SK-N-SH (cell line): ENCODE measurements around the gene KCTD17. TPM values are rescaled to one million over a fixed set of nuclear protein-coding genes. Genes with fewer than 3 reads are reported as not detected.

Experiments used
- CTCF ChIA-PET: fragments of 300-600, 350-600 bp; formaldehyde crosslinking; extraction: SDS; loops from one replicate; lab custom pipeline; 2021; lab: Yijun Ruan, JAX
- POLR2A ChIA-PET: fragments of 350-600 bp; sonication (Branson Sonifier 250); formaldehyde crosslinking; extraction: SDS; loops from one replicate; lab custom pipeline; 2020; ENCODE audit warnings: antibody characterized with exemption, inconsistent platforms; lab: Yijun Ruan, JAX
- DNase-seq: peaks from one replicate; pipeline ENCODE4 v3.0.0; 2012
- H2AFZ ChIP-seq: fragments of 200-600 bp; sonication (generic); 2 replicates; pipeline ENCODE4 v1.8.1; 2016; ENCODE audit warnings: antibody characterized with exemption, mild to moderate bottlenecking, low read depth
- H3F3A ChIP-seq: fragments of 200-600 bp; sonication (generic); replicated peaks from 2 replicates; pipeline ENCODE3; 2016; ENCODE audit warnings: antibody characterized with exemption, mild to moderate bottlenecking; ENCODE audit not compliant: insufficient read depth
- H3K27ac ChIP-seq, 2 experiments: fragments of 200-500 bp in 1 of 2; fragments of 200-600 bp in 1 of 2; sonication (Bioruptor generic) in 1 of 2; sonication (generic), shearing (Covaris generic) in 1 of 2; 2 replicates each; pipeline versions ENCODE4 v1.5.1 to v1.6.1; 2014 to 2016; ENCODE audit warnings: low read depth in 2 of 2, inconsistent platforms in 1 of 2, low read length in 1 of 2, mild to moderate bottlenecking in 1 of 2, mixed read lengths in 1 of 2
- H3K27me3 ChIP-seq: fragments of 200-600 bp; sonication (generic), shearing (Covaris generic); 2 replicates; pipeline ENCODE4 v1.6.1; 2016; ENCODE audit warnings: mixed run types; ENCODE audit not compliant: insufficient read depth
- H3K36me3 ChIP-seq, 2 experiments: fragments of 200-500 bp in 1 of 2; fragments of 200-600 bp in 1 of 2; sonication (Bioruptor generic) in 1 of 2; sonication (generic) in 1 of 2; replicated peaks in 1 of 2; 2 replicates each; pipeline versions ENCODE3 to v1.5.1; 2014 to 2016; ENCODE audit warnings: low read length in 1 of 2, mild to moderate bottlenecking in 1 of 2; ENCODE audit not compliant: insufficient read depth in 2 of 2, control insufficient read depth in 1 of 2
- H3K4me1 ChIP-seq, 2 experiments: fragments of 200-500 bp in 1 of 2; fragments of 200-600 bp in 1 of 2; sonication (Bioruptor generic) in 1 of 2; sonication (generic), shearing (Covaris generic) in 1 of 2; 2 replicates each; pipeline versions ENCODE4 v1.5.1 to v1.6.1; 2014 to 2016; ENCODE audit warnings: low read depth in 1 of 2, low read length in 1 of 2, mixed run types in 1 of 2; ENCODE audit not compliant: insufficient read depth in 2 of 2, control insufficient read depth in 1 of 2
- H3K4me2 ChIP-seq: fragments of 200-600 bp; sonication (generic), shearing (Covaris generic); 2 replicates; pipeline ENCODE4 v1.6.1; 2017; ENCODE audit warnings: mixed run types
- H3K4me3 ChIP-seq, 2 experiments: fragments of 200-500 bp in 1 of 2; fragments of 200-600 bp in 1 of 2; sonication (Bioruptor generic) in 1 of 2; sonication (generic), shearing (Covaris generic) in 1 of 2; 2 replicates each; pipeline versions ENCODE4 v1.5.1 to v1.8.1; 2014 to 2016; ENCODE audit warnings: low read depth in 2 of 2, inconsistent platforms in 1 of 2, low read length in 1 of 2, mild to moderate bottlenecking in 1 of 2, mixed read lengths in 1 of 2, moderate library complexity in 1 of 2
- H3K79me2 ChIP-seq: fragments of 200-600 bp; sonication (generic); 2 replicates; pipeline ENCODE4 v1.8.1; 2017; ENCODE audit warnings: mild to moderate bottlenecking; ENCODE audit not compliant: insufficient read depth
- H3K9ac ChIP-seq: fragments of 200-600 bp; sonication (generic); 2 replicates; pipeline ENCODE4 v1.6.1; 2017; ENCODE audit warnings: mixed run types
- H3K9me2 ChIP-seq: fragments of 200-600 bp; sonication (generic); 2 replicates; pipeline ENCODE4 v1.6.1; 2017; ENCODE audit warnings: mixed run types
- H3K9me3 ChIP-seq: fragments of 200-600 bp; sonication (generic); 2 replicates; pipeline ENCODE4 v1.6.1; 2017; ENCODE audit warnings: mixed run types, mild to moderate bottlenecking, moderate library complexity
- H4K20me1 ChIP-seq: fragments of 200-600 bp; sonication (generic); 2 replicates; pipeline ENCODE4 v1.6.1; 2017; ENCODE audit warnings: mild to moderate bottlenecking, mixed run types; ENCODE audit not compliant: insufficient read depth
- ELF1 ChIP-seq: IDR thresholded peaks from 2 replicates; pipeline ENCODE4 v1.4.0; 2012
- EP300 ChIP-seq, 2 experiments: IDR thresholded peaks; 2 replicates each; pipeline versions ENCODE4 v1.4.0 to v1.6.1; 2012; ENCODE audit warnings: borderline replicate concordance in 1 of 2, low read depth in 1 of 2, low read length in 1 of 2
- FOXM1 ChIP-seq: IDR thresholded peaks from 2 replicates; pipeline ENCODE4 v1.4.0; 2012; ENCODE audit warnings: low read depth, mild to moderate bottlenecking
- GATA2 ChIP-seq: sonication (generic); formaldehyde crosslinking; IDR thresholded peaks from 2 replicates; pipeline ENCODE4 v1.5.0; 2020; ENCODE audit warnings: mild to moderate bottlenecking, missing genetic modification reagents
- MXI1 ChIP-seq: IDR thresholded peaks from 2 replicates; pipeline ENCODE4 v1.6.1; 2012; ENCODE audit warnings: mild to moderate bottlenecking, low read depth, low read length, improper control_type of control experiment
- NFIC ChIP-seq: IDR thresholded peaks from 2 replicates; pipeline ENCODE4 v1.4.0; 2012; ENCODE audit warnings: borderline replicate concordance
- POLR2AphosphoS5 ChIP-seq: IDR thresholded peaks from 2 replicates; pipeline ENCODE4 v1.6.1; 2012; ENCODE audit warnings: low read depth, low read length
- RCOR1 ChIP-seq: fragments of 150-350 bp; IDR thresholded peaks from 2 replicates; pipeline ENCODE4 v1.6.1; 2017; ENCODE audit warnings: antibody characterized with exemption, low read length
- RXRA ChIP-seq: IDR thresholded peaks from 2 replicates; pipeline ENCODE4 v1.4.0; 2012; ENCODE audit warnings: low read depth, mild to moderate bottlenecking, borderline replicate concordance
- SIN3A ChIP-seq: IDR thresholded peaks from 2 replicates; pipeline ENCODE4 v1.6.1; 2012; ENCODE audit warnings: low read depth, mild to moderate bottlenecking, low read length, moderate library complexity, borderline replicate concordance
- TAF1 ChIP-seq: IDR thresholded peaks from 2 replicates; pipeline ENCODE4 v1.6.1; 2012; ENCODE audit warnings: low read depth, mild to moderate bottlenecking, low read length, moderate library complexity, borderline replicate concordance
- TEAD4 ChIP-seq: IDR thresholded peaks from 2 replicates; pipeline ENCODE4 v1.4.0; 2012; ENCODE audit warnings: mild to moderate bottlenecking, borderline replicate concordance; ENCODE audit not compliant: insufficient read depth
- YY1 ChIP-seq: IDR thresholded peaks from 2 replicates; pipeline ENCODE4 v1.4.0; 2012; ENCODE audit warnings: low read depth, mild to moderate bottlenecking
- WGBS: methylation state at CpG from one replicate; pipeline ENCODE4 v1.1.6; 2017; ENCODE audit warnings: low lambda C conversion rate; 5-methylcytosine and 5-hydroxymethylcytosine counted together
- polyA plus RNA-seq, 3 experiments: library from polyadenylated mRNA; depleted of rRNA; stranded (reverse); fragments of >200 nt; gene quantifications; 2 replicates each; pipeline ENCODE4 v1.2.3, GENCODE V29; 2012
- TF ChIP-seq, protein P1 (sequence below): fragments of 150-350 bp; IDR thresholded peaks from 2 replicates; pipeline ENCODE4 v1.6.1; 2016; ENCODE audit warnings: mild to moderate bottlenecking, low read depth, low read length
- TF ChIP-seq, protein P2 (sequence below): IDR thresholded peaks from 2 replicates; pipeline ENCODE4 v1.4.0; 2012; ENCODE audit warnings: low read depth
- TF ChIP-seq, protein P3 (sequence below): fragments of 150-350 bp; IDR thresholded peaks from 2 replicates; pipeline ENCODE4 v1.6.1; 2017; ENCODE audit warnings: antibody characterized with exemption, low read length, low read depth, borderline replicate concordance

KCTD17 gene
- polyA plus RNA-seq, 1 of the 3 experiments (the other 2 are of a cell fraction): 57.8 TPM

DNA sequence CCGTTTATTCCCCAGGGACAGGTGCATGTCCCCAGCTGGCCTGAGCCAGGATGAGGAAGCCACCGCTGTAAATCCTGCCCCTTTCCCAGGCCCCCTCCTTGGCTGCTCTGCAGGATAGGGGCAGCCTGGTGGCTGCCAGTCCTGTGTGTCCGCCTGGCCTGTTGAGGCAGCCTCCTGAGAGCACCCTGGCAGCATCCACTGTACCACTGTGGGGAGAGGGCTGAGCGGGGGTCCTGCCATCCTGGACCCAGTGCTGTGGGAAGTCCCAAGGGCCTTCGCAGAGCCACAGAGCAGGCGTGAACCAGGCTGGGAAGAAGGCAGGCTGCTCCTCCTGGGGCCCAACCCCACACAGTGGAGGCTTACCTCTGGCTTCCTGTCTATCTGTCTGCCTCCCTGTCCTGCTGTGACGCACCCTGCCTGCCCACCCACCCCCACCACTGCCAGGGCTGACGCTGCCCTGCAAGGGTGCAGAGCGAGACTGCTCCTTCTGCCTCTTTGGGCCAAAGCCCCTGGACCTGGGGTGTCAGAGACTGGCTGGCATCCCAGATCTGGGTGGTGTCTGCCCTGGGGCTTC lies 8.4 kb downstream of the KCTD17 start:
- POLR2A ChIA-PET: no interaction called here
- 100% methylated on average over 1 of the region's 9 CpGs for WGBS
- no peak overlapping the region for H3K4me2 ChIP-seq

DNA sequence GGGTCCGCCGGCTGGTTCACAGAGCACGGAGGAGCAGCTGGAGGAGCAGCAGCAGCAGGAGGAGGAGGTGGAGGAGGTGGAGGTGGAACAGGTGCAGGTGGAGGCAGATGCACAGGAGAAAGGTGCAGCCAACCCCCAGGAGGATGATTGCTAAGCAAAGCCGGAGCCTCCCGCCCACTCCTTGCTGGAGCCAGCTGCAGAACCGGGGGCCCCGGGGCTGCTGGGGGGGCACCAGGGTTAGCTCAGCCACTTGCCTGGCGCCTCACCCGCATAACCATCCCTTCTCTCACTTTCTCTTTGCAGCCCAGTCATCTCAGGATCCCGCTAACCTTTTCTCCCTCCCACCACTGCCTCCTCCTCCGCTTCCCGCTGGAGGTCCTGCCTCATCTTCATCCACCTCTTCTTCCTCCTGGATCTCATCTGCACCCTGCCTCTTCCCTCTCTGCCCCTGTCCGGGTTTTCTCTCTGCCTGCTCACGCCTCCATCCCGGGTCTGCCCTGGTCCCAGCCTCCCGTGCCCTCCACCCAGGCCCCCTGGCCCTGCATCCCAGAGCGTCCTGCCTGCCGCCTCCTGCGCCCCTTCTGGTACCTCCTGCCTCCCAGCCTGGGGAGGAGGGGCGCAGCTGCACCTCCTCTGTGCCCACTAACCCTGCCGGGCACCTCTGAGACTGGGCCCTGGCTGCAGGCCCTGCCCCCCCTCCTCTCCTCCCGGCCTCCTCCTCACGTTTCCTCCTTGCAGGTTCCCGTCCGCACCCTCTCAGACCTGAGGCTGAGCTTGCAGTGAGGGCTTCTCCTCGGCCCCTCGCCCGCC lies 9.5 kb downstream of the KCTD17 start:
- Histone ChIP-seq H4K20me1 (no peaks in the 10 kb centered on the region), H2AFZ (no peak overlapping the region), H3K9me2 (no peaks in the 10 kb centered on the region), H3F3A (no peaks in the 10 kb centered on the region), H3K36me3 (peaks cover 0 to 37% of the 10 kb centered on the region in 2 experiments), H3K9ac (no peak overlapping the region), H3K9me3 (no peaks in the 10 kb centered on the region), H3K4me2 (no peak overlapping the region), H3K4me1 (no peaks in the 10 kb centered on the region), H3K4me3 (no peak overlapping the region), H3K27me3 (no peaks in the 10 kb centered on the region), H3K27ac (no peak overlapping the region), H3K79me2 (no peaks in the 10 kb centered on the region)
- POLR2A ChIA-PET: no interaction called here
- 91% methylated on average over 27 of the region's 28 CpGs for WGBS
- DNase-seq: no peak
- CTCF ChIA-PET: interaction anchor here (0.6 to 1.6 kb wide), 2 partner anchors 138 to 378 kb away, joined by 3 to 4 read pairs; no protein-coding TSS in a partner anchor
- TF ChIP-seq RCOR1 (no peak), TEAD4 (no peak), TAF1 (no peak), FOXM1 (no peak), NFIC (no peak), GATA2 (no peak), SIN3A (no peak), POLR2AphosphoS5 (no peak), RXRA (no peak), ELF1 (no peak), EP300 (IDR thresholded peaks at IDR 0.05; ENCODE audit: borderline replicate concordance in 1 of 2, low read depth in 1 of 2, low read length in 1 of 2) (no peak), YY1 (no peak), MXI1 (no peak)
- TF ChIP-seq, protein P1, sequence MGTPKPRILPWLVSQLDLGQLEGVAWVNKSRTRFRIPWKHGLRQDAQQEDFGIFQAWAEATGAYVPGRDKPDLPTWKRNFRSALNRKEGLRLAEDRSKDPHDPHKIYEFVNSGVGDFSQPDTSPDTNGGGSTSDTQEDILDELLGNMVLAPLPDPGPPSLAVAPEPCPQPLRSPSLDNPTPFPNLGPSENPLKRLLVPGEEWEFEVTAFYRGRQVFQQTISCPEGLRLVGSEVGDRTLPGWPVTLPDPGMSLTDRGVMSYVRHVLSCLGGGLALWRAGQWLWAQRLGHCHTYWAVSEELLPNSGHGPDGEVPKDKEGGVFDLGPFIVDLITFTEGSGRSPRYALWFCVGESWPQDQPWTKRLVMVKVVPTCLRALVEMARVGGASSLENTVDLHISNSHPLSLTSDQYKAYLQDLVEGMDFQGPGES: no peak
- TF ChIP-seq, protein P2, sequence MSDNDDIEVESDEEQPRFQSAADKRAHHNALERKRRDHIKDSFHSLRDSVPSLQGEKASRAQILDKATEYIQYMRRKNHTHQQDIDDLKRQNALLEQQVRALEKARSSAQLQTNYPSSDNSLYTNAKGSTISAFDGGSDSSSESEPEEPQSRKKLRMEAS: no peak
- TF ChIP-seq, protein P3, sequence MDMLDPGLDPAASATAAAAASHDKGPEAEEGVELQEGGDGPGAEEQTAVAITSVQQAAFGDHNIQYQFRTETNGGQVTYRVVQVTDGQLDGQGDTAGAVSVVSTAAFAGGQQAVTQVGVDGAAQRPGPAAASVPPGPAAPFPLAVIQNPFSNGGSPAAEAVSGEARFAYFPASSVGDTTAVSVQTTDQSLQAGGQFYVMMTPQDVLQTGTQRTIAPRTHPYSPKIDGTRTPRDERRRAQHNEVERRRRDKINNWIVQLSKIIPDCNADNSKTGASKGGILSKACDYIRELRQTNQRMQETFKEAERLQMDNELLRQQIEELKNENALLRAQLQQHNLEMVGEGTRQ: no peak
- TF ChIP-seq, all 33 proteins: peak for 0

More for the DNA sequence above, 8.4 kb downstream of the KCTD17 start:
- H2AFZ ChIP-seq: no peak overlapping the region
- H3K9me2 ChIP-seq: no peaks in the 10 kb centered on the region
- CTCF ChIA-PET: interaction anchor here (1.2 to 1.6 kb wide), 2 partner anchors 9 to 139 kb away, joined by 3 to 4 read pairs; no protein-coding TSS in a partner anchor
- no peaks in the 10 kb centered on the region for H3F3A ChIP-seq
- TF ChIP-seq, protein P2: no peak
- TF ChIP-seq YY1: no peak
- TF ChIP-seq ELF1: no peak
- no peak for TF ChIP-seq NFIC
- TF ChIP-seq RCOR1: no peak
- TF ChIP-seq POLR2AphosphoS5: no peak
- H4K20me1 ChIP-seq: no peaks in the 10 kb centered on the region
- H3K79me2 ChIP-seq: no peaks in the 10 kb centered on the region
- H3K9ac ChIP-seq: no peak overlapping the region
- peaks cover 0 to 46% of the 10 kb centered on the region in 2 experiments for H3K36me3 ChIP-seq
- no peak for DNase-seq
- H3K27me3 ChIP-seq: no peaks in the 10 kb centered on the region
- no peak overlapping the region for H3K4me3 ChIP-seq
- no peak overlapping the region for H3K27ac ChIP-seq
- no peaks in the 10 kb centered on the region for H3K9me3 ChIP-seq
- H3K4me1 ChIP-seq: no peaks in the 10 kb centered on the region
